Kidney (tissue), 14 donors: ENCODE data around the gene CCNT2. TPM values are rescaled to one million over a fixed set of nuclear protein-coding genes. Genes with fewer than 3 reads are reported as not detected.

ENCODE experiments used
- DNase-seq, 5 donors: peaks; one replicate each; pipeline ENCODE4 v3.0.0-alpha.2; 2013 to 2020
- FAIRE-seq: peaks from 2 replicates; lab custom pipeline; 2012; peaks lifted over from hg19 to GRCh38; lab: Jason Lieb, UNC
- H3K27ac ChIP-seq, 2 donors: one replicate each; pipeline ENCODE4 v1.7.0; 2013; ENCODE audit warnings: low read depth in 2 of 2, low read length in 2 of 2, inconsistent platforms in 1 of 2
- H3K27me3 ChIP-seq: one replicate; pipeline ENCODE4 v1.7.1; 2013; ENCODE audit warnings: low read length, inconsistent platforms; ENCODE audit not compliant: control insufficient read depth, insufficient read depth
- H3K36me3 ChIP-seq, 3 donors: one replicate each; pipeline versions ENCODE4 v1.7.0 to v1.7.1; 2013; ENCODE audit warnings: low read length in 3 of 3, control low read depth in 1 of 3, inconsistent platforms in 1 of 3; ENCODE audit not compliant: insufficient read depth in 3 of 3, control insufficient read depth in 2 of 3
- H3K4me1 ChIP-seq, 3 donors: one replicate each; pipeline versions ENCODE4 v1.7.0 to v1.7.1; 2013; ENCODE audit warnings: low read length in 3 of 3, inconsistent platforms in 1 of 3, low read depth in 1 of 3; ENCODE audit not compliant: control insufficient read depth in 2 of 3, insufficient read depth in 2 of 3
- H3K4me3 ChIP-seq, 3 donors: one replicate each; pipeline versions ENCODE4 v1.7.0 to v1.8.1; 2013; ENCODE audit warnings: low read length in 3 of 3, control low read depth in 1 of 3, inconsistent platforms in 1 of 3
- H3K9ac ChIP-seq, 3 donors: one replicate each; pipeline versions ENCODE4 v1.7.0 to v1.7.1; 2013; ENCODE audit warnings: low read length in 3 of 3, control low read depth in 1 of 3, inconsistent platforms in 1 of 3
- H3K9me3 ChIP-seq, 3 donors: one replicate each; pipeline versions ENCODE4 v1.7.0 to v1.7.1; 2013; ENCODE audit warnings: low read length in 3 of 3, control low read depth in 1 of 3, inconsistent platforms in 1 of 3; ENCODE audit not compliant: control insufficient read depth in 2 of 3, insufficient read depth in 1 of 3
- intact Hi-C: fragments of 100-400 bp; cut with DNase I; formaldehyde crosslinking; loops from one replicate; pipeline ENCODE4 v1.11.1; 2022
- polyA plus RNA-seq: library from polyadenylated mRNA; stranded (reverse); fragments of 350-450 nt; fragmentation: Illumina TruSeq; extraction: RNeasy Lipid Tissue Mini Kit (QIAGEN cat#74804); gene quantifications from one replicate; pipeline ENCODE4 v1.2.3, GENCODE V29; 2014; ENCODE audit warnings: low read depth, low replicate concordance; ENCODE audit not compliant: insufficient read depth
- total RNA-seq: library from RNA; stranded (reverse); fragmentation: NEBNext Ultra II Directional; extraction: Animal tissue kit (Norgen Biotek cat#: 25700); gene quantifications from one replicate; pipeline ENCODE4 v1.2.1, GENCODE V29; 2021
- TF ChIP-seq, protein P1 (sequence below): IDR thresholded peaks from 3 replicates; pipeline ENCODE4 v1.5.1; 2012; ENCODE audit warnings: mild to moderate bottlenecking, moderate library complexity, borderline replicate concordance; ENCODE audit not compliant: insufficient read depth; ENCODE audit errors: extremely low read depth
- donor health status: control.
- donor health status: control.
- donor health status: control.
- donor health status: control.
- donor health status: control.
- donor health status: DM: yes; HTN: yes; CAD: no.
- donor health status: Normal renal cell carcinoma (clear cell type).

CCNT2 gene
- total and polyA plus RNA-seq, 2 donors from 2014 or later: 7.0 to 42.1 TPM

DNA sequence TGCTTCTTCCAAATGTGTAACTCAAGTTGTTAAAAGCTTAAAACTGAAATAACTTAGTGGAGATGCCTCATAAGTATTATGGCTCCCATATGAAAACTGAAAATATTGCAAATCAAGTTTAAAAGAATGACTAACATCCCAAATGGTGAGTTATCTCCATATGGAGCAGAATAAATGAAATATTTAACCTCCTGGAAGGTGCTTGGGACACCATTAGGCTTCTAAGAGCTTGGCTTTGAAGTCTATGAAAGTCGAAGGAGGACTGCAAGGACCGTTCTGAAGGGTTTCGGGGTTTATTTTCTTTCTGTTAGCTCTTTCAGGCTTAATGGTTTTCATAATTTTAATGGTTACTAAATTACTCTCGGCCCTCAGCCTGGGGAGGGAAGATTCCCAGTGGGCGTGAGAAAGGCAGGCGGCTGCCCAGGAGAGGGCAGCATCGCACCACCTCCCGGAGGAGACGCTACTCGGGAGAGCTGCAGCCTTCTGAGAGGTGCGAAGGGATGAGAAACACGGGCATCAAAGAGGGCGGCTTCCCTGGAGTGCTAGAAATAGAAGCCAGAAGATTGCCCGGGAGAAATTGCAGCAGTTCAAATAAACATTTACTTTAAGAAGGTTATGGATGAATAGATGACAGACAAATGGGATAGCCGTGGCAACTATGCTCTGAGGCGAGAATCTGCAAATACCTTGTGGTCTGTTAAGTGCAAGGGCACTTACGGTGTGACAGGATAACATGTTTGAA lies 85.6 kb downstream of the CCNT2 start:
- Histone ChIP-seq H3K27me3 (no peaks in the 10 kb centered on the region), H3K9ac (no peak overlapping the region), H3K9me3 (no peaks in the 10 kb centered on the region), H3K4me1 (no peaks in the 10 kb centered on the region), H3K27ac (no peak overlapping the region), H3K4me3 (no peak overlapping the region), H3K36me3 (no peaks in the 10 kb centered on the region)
- intact Hi-C loops: loop anchor here (5.0 kb wide), 1 partner anchor 708 kb away; no protein-coding TSS in a partner anchor
- TF ChIP-seq, protein P1, sequence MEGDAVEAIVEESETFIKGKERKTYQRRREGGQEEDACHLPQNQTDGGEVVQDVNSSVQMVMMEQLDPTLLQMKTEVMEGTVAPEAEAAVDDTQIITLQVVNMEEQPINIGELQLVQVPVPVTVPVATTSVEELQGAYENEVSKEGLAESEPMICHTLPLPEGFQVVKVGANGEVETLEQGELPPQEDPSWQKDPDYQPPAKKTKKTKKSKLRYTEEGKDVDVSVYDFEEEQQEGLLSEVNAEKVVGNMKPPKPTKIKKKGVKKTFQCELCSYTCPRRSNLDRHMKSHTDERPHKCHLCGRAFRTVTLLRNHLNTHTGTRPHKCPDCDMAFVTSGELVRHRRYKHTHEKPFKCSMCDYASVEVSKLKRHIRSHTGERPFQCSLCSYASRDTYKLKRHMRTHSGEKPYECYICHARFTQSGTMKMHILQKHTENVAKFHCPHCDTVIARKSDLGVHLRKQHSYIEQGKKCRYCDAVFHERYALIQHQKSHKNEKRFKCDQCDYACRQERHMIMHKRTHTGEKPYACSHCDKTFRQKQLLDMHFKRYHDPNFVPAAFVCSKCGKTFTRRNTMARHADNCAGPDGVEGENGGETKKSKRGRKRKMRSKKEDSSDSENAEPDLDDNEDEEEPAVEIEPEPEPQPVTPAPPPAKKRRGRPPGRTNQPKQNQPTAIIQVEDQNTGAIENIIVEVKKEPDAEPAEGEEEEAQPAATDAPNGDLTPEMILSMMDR: peak; percentile 89
- DNase-seq: peak; percentile 69 to 83 (median 80)
- peak; percentile 82 for FAIRE-seq

DNA sequence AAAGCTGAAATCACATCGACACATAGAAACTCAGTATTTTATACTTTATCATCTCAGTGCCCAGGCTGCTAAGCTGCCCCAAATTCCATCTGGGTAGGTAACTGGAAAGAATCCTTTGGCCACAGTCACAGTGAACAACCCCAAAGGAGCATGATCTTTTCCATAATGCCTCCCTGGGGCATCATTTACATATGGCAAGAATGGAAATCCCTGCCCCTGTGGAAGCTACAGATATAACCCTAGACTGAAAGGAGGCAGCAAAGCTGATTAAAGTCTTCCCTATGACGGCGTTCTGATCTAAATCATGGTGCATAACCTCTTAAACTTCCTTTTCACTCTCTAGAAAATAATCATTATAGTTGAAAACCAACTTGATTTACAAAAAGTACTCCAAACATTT lies 87.1 kb downstream of the CCNT2 start:
- FAIRE-seq (no peak), DNase-seq (no peak)
- Histone ChIP-seq H3K4me3 (no peak overlapping the region), H3K27me3 (no peaks in the 10 kb centered on the region), H3K9me3 (no peaks in the 10 kb centered on the region), H3K4me1 (no peaks in the 10 kb centered on the region), H3K36me3 (no peaks in the 10 kb centered on the region), H3K27ac (no peak overlapping the region), H3K9ac (no peak overlapping the region)
- intact Hi-C loops: no loop called here
- TF ChIP-seq, protein P1: no peak

Other genes starting within 250 kb of the CCNT2 start
- 5.9 TPM for gene TMEM163, start 199.8 kb upstream of the CCNT2 start, total RNA-seq
- gene TMEM163, start 199.8 kb upstream of the CCNT2 start, polyA plus RNA-seq: 2.6 TPM
- 44.0 TPM for gene ACMSD, start 80.2 kb upstream of the CCNT2 start, total RNA-seq
- 152 TPM for gene ACMSD, start 80.2 kb upstream of the CCNT2 start, polyA plus RNA-seq
- not detected for gene MAP3K19, start 128.6 kb downstream of the CCNT2 start, total RNA-seq
- gene MAP3K19, start 128.6 kb downstream of the CCNT2 start, polyA plus RNA-seq: not detected
- gene RAB3GAP1, start 133.5 kb downstream of the CCNT2 start, total RNA-seq: 41.4 TPM
- gene RAB3GAP1, start 133.5 kb downstream of the CCNT2 start, polyA plus RNA-seq: 16.6 TPM